Measurements from ENCODE around the gene PRR18.
A peak's percentile ranks its signal among the peaks of the same experiment; 100 is the strongest.

PRR18 gene

DNA sequence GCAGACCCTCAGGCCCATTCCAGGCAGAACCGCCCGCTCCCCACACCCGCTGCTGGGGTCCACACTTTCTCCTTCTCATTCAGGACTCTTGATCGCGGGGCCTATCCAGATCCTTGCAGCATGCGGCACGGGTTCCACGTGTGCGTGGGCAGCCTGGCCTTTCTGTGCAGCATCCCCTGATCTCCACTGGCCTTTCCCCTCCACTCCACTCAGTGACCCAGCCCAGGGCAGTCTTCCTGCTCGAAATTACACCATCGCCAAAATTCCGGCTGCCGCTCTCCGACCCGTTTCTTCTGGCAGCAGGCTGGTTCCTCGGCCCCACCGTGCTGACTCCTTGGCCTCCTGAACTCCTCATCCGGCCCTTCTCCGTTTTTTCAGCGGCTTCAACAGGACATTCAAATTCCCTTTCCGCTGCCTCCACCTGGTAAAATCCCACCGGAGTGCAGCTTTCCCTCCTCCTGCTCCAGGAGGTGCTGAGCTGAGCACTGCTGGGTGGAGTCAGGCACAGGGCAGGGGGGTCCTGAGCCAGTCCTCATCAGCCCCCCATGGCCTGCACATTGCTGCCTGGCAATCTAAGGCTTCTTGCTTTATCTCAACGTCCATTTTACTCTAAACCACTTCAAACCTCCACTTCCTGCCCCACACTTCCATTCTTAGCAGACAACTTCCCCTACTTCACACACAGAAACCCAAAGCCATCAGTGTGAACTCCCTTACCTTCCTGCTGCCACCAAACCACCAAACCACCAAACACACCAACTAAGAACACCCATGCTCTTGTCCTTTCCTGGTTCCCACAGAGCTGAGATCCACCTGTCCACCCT lies 25.2 kb upstream of the PRR18 start:
- ATAC-seq = peak; percentile 29 to 44

DNA sequence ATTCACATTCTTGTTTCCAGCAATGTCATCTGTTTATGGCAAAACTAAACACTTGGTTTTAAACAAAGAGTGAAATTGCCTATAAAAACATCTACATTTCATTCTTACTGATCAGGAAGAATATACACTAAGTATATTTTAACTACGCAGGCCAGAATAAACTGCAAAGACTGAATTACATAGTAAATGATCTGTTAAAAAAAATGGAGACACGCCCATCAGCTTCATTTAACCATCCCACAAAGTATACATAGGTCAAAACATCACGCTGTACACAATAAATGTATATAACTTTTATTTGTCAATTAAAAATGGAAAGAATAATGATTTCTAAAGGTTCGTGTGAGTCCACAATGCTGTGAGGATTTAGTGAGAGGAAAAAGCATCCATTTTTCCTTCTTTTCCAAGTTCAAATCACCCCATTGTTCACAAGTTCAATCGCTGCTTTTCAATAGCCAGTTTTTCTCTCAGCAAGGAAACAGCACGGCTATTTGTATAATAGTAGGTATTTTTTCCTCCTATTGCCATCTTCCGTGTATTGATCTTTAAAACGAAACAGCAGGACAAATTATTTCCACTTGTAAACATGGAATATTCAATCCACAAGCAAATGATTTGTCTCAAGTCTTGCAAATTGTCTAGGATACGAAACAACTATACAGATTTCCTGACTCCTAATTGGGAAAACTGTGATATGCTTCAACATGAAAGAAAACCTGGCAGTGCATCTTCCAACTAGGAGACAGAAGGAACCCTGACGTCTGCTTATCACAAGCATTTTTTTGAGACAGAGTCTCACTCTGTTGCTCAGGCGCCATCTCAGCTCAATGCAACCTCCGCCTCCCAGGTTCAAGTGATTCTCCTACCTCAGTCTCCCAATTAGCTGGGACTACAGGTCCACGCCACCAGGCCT lies 23.6 kb upstream of the PRR18 start:
- ATAC-seq = no peak

- ATAC-seq = no peak
Measured at GRCh38 chr6:166330612-166331011, 22.4 kb upstream of the PRR18 start.

GRCh38 chr6:166325383-166326042 lies 17.3 kb upstream of the PRR18 start:
- ATAC-seq = no peak

- ATAC-seq = no peak
Measured at GRCh38 chr6:166323395-166323794, 15.2 kb upstream of the PRR18 start.

GRCh38 chr6:166318649-166319600 lies 10.7 kb upstream of the PRR18 start:
- no peak for ATAC-seq

DNA sequence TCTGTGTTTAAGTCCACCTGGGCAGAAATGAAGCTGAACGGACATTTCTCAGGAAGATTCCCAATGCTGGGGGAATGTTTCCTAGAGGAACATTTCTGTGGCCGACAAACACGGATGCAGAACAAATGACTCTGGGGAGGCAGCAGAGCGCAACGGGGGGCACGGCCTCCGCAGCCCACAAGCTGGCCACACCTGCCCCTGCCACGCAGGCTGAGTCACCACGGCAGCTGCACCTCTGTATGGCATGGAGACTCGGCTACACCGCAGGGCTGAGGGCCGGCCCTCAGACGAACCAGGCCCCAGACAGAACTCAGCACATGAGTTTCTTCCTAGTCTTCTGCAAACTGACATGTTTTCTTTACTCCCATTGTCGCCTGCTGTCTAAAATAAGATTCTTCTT lies 10.0 kb upstream of the PRR18 start:
- ATAC-seq = no peak

DNA sequence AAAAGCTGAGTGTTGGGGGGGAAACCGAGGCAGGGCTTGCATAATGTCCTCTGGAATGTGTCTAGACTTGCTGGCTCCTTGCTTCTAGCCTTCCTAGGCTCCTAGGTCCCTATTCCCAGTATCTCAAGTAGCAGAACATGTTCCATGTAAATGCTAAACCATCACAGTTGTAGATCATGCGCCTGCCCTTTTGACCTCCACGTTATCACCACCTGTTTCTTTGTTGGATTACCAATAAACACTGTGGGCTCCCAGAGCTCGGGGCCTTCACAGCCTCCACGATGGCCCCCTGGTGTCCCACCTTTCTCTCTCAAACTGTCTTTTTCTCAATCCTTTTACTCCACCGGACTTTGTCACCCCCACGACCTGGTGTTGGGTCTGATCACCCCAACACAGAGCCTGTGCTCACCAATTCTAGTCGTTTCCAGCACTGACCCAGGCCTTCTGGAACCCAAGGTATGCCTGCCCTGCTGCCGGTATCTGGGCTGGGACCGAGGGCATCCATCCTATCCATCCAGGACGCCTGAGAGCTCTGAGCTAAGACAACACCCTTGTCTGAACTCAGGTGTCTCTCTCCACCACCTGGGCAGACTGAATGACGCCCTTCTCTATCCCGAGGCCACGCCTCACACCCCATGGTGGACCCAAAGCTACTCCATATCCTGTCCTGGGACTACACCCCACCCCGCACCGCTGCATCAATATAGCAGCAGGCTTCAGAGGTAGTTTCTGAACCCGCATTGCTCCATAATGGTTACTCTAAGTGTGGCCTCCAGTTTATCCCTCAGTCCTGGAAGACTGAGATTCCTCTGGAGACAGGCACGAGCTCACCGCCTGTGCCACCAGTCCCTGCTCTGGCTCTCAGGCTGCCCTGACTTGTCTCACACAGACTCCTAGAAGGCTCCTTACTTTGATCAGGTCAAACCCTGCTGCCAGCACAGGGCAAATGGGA lies 9.3 kb upstream of the PRR18 start:
- no peak for ATAC-seq

DNA sequence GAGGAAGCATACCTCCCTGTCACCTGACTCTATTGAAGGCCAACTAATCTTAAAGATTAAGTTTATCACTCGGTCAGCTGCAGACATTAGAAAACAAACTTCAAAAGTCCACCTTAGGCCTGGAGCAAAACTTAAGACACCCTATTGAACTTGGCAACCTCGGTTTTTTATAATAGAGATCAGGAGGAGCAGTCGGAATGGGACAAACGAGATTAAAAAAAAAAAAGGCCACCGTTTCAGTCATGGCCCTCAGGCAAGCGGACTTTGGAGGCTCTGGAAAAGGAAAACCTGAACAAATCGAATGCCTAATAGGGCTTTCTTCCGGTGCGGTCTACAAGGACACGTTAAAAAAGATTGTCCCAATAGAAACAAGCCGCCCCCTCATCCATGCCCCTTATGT lies 7.2 kb upstream of the PRR18 start:
- ATAC-seq = no peak

- no peak for ATAC-seq
Measured at GRCh38 chr6:166314454-166314853, 6.3 kb upstream of the PRR18 start.

DNA sequence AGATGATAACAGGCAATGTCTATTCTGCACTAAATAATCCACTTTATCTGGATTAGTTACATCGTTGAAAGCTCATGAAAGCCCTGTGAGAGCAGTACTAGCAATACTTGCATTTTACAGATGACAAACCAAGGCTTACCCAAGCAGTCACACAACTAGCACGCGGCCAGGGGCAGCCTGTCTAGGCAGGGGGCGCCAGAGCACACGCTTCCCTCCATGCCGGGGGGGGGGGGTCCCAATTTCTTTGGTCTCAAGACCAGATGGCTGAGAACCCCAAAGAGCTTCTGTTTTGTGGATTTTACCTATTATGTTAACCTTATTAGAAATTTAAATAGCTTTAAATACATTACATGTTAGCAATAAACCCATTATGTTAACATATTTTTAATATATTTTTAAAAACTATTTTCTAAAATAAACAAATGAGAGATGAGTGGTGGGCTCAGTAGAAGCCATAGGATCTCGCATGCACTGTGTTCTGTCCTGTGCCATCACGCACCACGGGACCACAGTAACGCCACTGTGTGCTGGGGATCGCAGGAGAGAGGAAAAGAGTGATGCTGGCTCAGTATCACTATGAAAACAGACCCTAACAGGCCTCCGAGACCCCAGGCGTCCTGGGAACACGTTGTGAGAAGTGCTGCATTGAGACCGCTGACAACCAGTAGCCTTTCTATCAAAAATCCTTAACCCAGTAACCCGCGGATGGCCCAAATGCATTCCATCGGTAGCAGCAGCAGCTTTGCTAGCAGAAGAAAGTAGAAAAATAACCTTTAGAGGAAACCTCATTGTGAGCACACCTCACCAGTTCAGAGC lies 5.3 kb upstream of the PRR18 start:
- ATAC-seq = peak in 1 of 2 donors; percentile 87

DNA sequence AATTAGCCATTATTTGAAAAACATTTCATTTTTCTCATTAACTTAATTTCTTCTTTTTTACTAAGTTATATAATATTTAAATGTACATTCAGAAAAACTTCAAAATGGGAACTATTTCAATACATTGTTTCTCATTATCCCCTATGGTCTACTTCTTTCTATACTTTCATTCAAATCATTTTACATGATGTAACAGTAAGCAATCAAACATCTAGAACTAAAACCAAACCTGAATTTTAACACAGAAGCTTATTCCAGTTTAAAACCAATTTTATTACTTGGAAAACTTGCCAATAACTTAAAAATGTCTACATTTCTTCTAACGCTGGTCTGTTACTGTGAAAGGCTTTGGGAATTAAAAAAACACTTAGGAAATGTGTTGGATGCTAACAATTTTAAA lies 4.6 kb upstream of the PRR18 start:
- no peak for ATAC-seq

DNA sequence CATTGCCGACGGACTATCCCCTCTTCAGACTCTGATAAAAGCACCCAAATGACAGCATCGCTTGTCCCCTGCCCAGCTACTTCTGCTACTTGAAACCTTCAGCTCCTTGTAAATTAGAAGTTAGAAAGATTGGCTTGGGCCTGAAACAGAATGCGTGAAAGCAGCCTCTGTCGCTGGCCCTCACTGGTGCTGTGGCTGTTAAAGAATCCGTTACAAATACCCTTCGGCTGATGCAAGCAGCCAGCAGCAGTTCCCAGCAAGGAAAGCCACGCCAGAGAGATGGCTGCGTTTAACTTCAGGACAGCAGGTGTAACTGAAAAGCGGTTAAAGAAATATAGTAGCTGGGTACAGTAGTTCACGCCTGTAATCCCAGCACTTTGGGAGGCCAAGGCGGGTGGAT lies 2.4 kb upstream of the PRR18 start:
- no peak for ATAC-seq

GRCh38 chr6:166309977-166310376 lies 1.8 kb upstream of the PRR18 start:
- ATAC-seq = no peak

DNA sequence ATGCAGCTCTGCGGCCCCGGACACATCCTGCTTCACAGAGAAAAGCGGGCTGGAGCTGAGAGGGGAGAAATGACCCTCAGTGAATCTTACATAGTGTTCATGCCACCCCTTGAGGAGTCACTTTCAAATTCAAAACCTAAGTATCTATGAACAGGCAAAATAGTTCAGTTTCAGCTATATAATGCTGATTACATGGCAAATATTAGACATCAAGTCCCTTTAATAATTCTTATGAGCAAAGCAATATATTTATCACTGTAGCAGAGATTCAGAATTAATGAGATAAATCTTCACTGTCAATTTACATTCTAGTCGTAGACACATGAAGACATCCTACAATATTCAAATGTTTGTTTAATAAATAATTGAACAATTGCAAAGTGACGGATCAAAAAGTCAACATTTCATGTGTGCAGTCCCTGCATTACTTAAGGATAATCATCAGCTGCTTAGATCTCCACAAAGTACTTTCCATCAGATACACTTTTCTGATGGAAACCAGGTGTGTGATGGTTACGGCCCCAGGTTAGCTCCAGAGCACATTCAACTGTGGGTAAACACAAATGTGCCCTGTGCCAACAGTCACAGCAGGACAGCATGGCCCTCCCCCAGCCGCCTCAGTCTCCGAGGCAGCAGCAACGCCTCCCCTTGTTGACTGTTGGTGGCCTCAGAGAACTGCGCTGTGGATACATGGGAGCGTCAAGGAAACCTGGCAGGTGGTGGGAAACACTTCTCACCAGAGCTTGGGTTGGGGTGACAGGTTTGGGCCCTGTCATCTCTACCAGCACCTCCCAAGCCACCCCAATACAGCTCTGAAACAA lies 787 bp upstream of the PRR18 start:
- no peak for ATAC-seq

DNA sequence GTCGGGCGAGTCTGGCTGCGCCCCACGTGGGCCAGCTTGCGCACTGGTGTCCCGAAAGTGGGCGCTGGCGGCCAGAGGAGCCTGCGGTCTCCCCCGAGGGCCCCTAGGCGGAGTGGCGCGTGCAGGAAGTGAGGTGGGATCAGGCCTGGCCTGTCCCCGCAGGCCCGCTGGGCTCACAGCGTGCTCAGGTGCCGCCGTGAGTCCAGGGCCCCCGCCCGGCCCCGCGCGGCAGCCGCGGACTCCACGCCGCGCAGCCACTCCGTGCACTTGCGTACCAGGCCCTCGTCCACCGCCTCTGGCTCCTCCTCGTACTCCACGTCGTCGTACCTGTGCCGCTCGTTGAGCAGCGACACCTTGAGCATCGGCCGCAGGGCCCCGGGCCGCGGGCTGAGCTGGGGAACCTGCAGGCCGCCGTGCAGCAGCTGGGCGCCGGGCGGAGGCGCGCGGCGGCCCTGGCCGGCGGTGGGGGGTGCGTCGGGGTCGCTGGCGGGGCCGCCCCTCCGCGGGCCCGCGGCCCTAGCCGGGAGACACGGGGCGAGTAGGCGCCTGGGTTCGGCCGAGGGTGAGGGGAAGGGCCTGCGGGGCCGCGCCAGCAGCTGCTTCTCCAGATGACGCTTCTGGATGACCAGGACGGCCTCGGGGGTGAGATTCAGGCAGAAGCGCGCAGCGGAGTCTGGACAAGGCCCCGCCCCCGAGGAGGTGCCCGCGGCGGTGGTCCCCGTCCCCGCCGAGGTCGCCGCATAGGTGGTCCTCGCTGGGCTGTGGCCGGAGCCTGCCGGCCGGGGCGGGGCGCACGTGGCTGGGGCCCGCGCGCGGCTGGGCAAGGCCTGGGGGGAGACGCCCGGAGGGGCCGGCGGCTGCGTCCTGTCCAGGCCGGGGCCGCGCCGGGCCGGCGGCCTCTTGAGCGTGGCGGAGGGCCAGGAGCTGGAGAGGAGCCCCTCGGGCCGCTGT lies 835 bp downstream of the PRR18 start:
- ATAC-seq = peak; percentile 52 to 63

DNA sequence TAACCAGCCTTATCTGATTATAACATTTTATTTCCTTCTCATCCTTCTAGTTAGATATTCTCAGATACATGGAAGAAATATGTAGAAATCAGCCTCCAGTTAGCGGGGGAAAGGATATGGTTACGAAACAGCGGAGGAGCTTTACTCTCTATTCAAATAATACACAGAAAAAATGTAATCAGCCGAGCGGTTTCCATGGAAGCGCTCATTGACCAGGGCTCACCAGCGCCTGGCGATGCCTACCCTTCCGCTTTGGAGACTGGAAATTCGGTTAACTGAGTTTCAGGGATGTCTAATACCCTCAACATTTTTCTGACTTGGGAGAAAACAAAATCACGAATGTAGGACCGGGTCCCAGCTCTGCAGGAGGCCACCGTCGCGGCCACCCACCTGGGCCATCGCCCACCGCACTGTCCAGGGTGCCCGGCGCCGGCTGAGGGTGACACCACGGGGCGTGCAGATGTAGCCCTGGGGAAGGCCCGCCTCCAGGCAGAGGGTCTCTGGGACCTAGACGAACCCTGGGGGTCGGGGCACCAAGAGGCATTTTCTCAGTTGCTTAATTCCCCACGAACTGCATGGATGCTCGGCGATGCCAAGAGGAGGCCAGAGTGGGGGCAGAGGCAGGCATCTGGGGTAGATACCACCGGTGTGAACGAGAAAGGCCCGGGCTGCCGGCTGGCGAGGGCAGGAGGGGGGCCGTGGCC lies 1.7 kb downstream of the PRR18 start:
- ATAC-seq = no peak
